Measurements from ENCODE around the gene UGGT2. TPM values are rescaled to one million over a fixed set of nuclear protein-coding genes. Genes with fewer than 3 reads are reported as not detected.

UGGT2 gene, protein sequence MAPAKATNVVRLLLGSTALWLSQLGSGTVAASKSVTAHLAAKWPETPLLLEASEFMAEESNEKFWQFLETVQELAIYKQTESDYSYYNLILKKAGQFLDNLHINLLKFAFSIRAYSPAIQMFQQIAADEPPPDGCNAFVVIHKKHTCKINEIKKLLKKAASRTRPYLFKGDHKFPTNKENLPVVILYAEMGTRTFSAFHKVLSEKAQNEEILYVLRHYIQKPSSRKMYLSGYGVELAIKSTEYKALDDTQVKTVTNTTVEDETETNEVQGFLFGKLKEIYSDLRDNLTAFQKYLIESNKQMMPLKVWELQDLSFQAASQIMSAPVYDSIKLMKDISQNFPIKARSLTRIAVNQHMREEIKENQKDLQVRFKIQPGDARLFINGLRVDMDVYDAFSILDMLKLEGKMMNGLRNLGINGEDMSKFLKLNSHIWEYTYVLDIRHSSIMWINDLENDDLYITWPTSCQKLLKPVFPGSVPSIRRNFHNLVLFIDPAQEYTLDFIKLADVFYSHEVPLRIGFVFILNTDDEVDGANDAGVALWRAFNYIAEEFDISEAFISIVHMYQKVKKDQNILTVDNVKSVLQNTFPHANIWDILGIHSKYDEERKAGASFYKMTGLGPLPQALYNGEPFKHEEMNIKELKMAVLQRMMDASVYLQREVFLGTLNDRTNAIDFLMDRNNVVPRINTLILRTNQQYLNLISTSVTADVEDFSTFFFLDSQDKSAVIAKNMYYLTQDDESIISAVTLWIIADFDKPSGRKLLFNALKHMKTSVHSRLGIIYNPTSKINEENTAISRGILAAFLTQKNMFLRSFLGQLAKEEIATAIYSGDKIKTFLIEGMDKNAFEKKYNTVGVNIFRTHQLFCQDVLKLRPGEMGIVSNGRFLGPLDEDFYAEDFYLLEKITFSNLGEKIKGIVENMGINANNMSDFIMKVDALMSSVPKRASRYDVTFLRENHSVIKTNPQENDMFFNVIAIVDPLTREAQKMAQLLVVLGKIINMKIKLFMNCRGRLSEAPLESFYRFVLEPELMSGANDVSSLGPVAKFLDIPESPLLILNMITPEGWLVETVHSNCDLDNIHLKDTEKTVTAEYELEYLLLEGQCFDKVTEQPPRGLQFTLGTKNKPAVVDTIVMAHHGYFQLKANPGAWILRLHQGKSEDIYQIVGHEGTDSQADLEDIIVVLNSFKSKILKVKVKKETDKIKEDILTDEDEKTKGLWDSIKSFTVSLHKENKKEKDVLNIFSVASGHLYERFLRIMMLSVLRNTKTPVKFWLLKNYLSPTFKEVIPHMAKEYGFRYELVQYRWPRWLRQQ (N-terminal part only)
- total RNA-seq, result not detected

DNA sequence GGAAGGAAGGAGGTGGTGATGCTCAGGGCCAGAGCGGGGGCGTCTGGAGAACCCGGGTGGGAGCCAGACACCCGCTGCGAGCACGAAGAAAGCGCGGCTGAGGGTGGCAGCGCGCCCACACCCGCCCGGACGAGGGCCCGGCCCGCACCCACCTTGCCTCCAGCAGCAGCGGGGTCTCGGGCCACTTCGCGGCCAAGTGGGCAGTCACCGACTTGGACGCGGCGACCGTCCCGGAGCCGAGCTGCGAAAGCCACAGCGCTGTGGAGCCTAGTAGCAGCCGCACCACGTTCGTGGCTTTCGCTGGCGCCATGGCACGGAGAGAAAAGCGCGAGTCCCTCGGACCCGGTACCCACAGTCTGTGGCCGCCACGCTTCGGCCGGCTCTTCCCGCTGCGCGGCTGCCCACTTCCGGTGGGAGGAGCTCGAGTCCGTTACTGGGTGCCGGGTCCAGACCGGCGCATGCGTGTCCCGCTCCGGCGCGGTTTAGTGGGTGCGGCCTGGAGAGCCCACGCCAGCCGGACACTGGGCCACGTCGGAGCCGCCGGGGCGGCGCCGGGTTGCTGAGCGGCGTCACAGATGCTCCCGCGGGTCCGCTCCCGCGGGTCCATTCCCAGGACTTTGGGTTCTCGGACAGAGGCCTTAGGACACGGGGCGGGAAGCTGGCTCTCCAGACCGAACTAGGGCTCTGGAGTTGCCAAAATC, at the start of gene UGGT2:
TSS of gene UGGT2 (minus strand) at position 399 of the 701 bp plus-strand sequence. CDS start at position 310, 89 bp downstream.

DNA sequence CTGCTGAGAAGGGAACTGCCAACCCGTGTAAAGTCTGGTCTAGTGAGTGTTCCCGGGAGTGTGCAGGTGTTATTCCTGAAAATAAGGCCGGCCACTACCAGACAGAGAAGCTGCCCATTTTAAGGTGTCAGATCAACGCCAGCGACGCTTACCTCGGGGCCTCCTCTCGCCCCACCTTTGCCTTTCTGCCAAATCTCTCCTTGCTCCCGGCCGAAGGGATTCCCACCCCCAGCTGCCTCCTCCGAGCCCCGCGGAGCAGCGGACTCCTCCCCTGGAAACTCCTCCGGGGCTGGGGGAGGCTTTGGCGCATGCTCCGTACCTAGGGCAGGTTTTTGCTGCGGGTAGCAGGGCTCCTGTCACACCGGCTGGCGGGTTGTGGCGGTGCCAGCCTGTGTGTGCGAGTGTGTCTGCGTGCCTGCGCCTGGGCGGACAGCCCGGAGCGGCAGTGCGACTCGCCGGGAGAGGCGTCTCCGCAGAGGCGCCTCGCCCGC, 36.6 kb upstream of the UGGT2 start, which contains the start of gene HS6ST3:
TSS of gene HS6ST3 (plus strand) at position 359 of the 491 bp plus-strand sequence.

Other genes starting within 250 kb of the UGGT2 start
- gene HS6ST3, start 36.7 kb upstream of the UGGT2 start, total RNA-seq, result not detected

Data from activated naive CD4-positive, alpha-beta T cell treated with anti-CD3 and anti-CD28 coated beads, Interleukin-2, amount 10 ng/mL, durations not matched to agents 5 hours and 36 hours (primary cell).